LNCaP clone FGC (cell line): Measurements from ENCODE around the gene MIEN1.

Experiments used
- DNase-seq: peaks from one replicate; pipeline ENCODE4 v3.0.0-alpha.2; 2011; ENCODE audit warnings: low read depth
- H3K4me3 ChIP-seq: 2 replicates; pipeline ENCODE4 v1.5.1; 2011; ENCODE audit warnings: mild to moderate bottlenecking, low read depth, low read length, control low read depth
- CTCF ChIP-seq: IDR thresholded peaks from 2 replicates; pipeline ENCODE4 v1.5.1; 2012; ENCODE audit warnings: mild to moderate bottlenecking; ENCODE audit not compliant: control insufficient read depth, insufficient read depth; ENCODE audit errors: extremely low read depth

Gene MIEN1

GRCh38 chr17:39709998-39710964 lies 20.1 kb downstream of the MIEN1 start:
- DNase-seq: no peak
- TF ChIP-seq CTCF: no peak
- no peak overlapping the region for H3K4me3 ChIP-seq

- no peak overlapping the region for H3K4me3 ChIP-seq
- TF ChIP-seq CTCF: no peak
- no peak for DNase-seq
Measured at GRCh38 chr17:39709319-39709997, 20.9 kb downstream of the MIEN1 start.

- no peak for DNase-seq
- no peak overlapping the region for H3K4me3 ChIP-seq
- TF ChIP-seq CTCF: no peak
Measured at GRCh38 chr17:39706921-39707337, 23.4 kb downstream of the MIEN1 start.

- TF ChIP-seq CTCF: no peak
- H3K4me3 ChIP-seq: peak overlapping the region; percentile 42
- DNase-seq: no peak
Measured at GRCh38 chr17:39706383-39706782, 23.9 kb downstream of the MIEN1 start.

DNA sequence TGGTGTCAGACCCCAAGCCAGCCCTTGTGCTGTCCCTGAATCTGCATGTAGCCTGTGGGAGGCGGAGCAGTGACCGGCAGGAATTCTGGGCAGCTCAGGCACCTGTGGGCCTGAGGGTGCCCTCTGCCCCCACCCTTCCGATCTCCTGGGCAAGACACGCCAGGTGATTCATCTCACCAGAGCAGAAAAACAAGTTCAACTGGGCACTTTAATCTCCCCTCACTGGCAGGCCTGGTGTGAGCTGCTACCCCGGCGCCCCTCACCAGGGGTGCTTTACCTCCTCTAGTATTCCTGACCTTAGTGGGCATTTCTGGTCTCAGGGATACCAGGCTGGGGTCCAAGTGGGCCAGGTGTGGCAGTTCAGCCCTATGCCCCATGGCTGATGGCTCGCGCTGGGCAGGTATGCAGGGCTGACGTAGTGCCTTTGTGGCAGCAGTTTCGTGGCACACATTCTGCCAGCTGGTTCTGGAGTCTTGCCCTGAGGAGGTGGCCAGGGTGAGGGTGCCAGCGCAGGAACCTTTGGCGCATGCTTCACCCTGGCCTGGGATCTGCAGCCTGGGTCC lies 24.5 kb downstream of the MIEN1 start:
- DNase-seq: peak; percentile 95
- no peak for TF ChIP-seq CTCF
- peak overlapping the region; percentile 42 for H3K4me3 ChIP-seq

GRCh38 chr17:39704821-39705551 lies 25.3 kb downstream of the MIEN1 start:
- TF ChIP-seq CTCF: peak; percentile 29
- H3K4me3 ChIP-seq: peak overlapping the region; percentile 42
- peak; percentile 77 for DNase-seq
